Neural crest cell (in vitro differentiated cells): ENCODE measurements around the gene CHMP1B. TPM values are rescaled to one million over a fixed set of nuclear protein-coding genes. Genes with fewer than 3 reads are reported as not detected.
"Not testable (repeated sequence)": the region's sequence is repeated elsewhere in the genome, so short reads cannot be mapped to it uniquely, and the experiment has no call there.

Experiments used
- DNase-seq: peaks from one replicate; pipeline ENCODE4 v3.0.0; 2021; ENCODE audit warnings: low read depth, mixed read lengths, low spot score
- H3K27ac Mint-ChIP-seq: one replicate; pipeline ENCODE4 v1.8.0; 2021; ENCODE audit warnings: mild to moderate bottlenecking, mixed read lengths; ENCODE audit not compliant: unreplicated experiment
- H3K27me3 Mint-ChIP-seq: 2 replicates; pipeline ENCODE4 v1.8.0; 2021; ENCODE audit warnings: low read depth, mild to moderate bottlenecking, mixed read lengths
- H3K36me3 Mint-ChIP-seq: 2 replicates; pipeline ENCODE4 v1.8.0; 2021; ENCODE audit warnings: low read depth, mild to moderate bottlenecking, mixed read lengths
- H3K4me1 Mint-ChIP-seq: 2 replicates; pipeline ENCODE4 v1.8.0; 2021; ENCODE audit warnings: mixed read lengths
- H3K4me3 Mint-ChIP-seq: one replicate; pipeline ENCODE4 v1.8.0; 2021; ENCODE audit warnings: mild to moderate bottlenecking, mixed read lengths
- H3K9me3 Mint-ChIP-seq: 2 replicates; pipeline ENCODE4 v1.8.0; 2021; ENCODE audit warnings: mixed read lengths
- CTCF ChIP-seq: fragments of 200-600 bp; sonication (generic); conservative IDR thresholded peaks from 2 replicates; pipeline ENCODE4 v1.5.0; 2021; ENCODE audit warnings: antibody characterized with exemption, mild to moderate bottlenecking
- total RNA-seq: library from RNA; stranded (reverse); gene quantifications from 2 replicates; pipeline ENCODE4 v1.2.1, GENCODE V29; 2021

The CHMP1B gene
- total RNA-seq, 1 donor from 2014 or later = 23.7 TPM

DNA sequence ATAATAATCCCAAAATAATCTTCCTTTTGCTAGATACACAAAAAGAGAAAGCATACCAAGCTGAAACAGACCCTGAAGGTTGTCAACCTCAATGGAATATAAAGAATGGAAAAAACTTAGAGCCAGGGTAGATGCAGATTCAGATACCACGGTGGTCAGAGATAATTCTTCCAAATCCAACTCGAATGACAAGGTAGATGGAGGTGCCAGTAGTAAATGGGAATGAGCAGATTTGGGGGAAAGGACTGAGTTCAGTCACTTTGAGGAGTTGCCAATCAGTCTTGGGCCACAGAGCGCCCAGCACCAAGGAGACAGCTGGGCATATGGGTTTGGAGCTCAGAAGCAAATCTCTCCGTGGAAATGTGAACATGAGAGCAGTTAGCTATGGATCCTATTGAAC lies 3.4 kb upstream of the CHMP1B start:
- Mint-ChIP-seq H3K4me3 (peak overlapping the region; percentile 47), H3K36me3 (no peaks in the 10 kb centered on the region), H3K9me3 (no peaks in the 10 kb centered on the region), H3K27me3 (no peaks in the 10 kb centered on the region), H3K27ac (no peak overlapping the region), H3K4me1 (peaks cover 27% of the 10 kb centered on the region)
- TF ChIP-seq CTCF = no peak
- no peak for DNase-seq

- Mint-ChIP-seq H3K4me3 (peak overlapping the region; percentile 74), H3K4me1 (peaks cover 30% of the 10 kb centered on the region), H3K27me3 (no peaks in the 10 kb centered on the region), H3K36me3 (no peaks in the 10 kb centered on the region), H3K27ac (no peak overlapping the region), H3K9me3 (no peaks in the 10 kb centered on the region)
- DNase-seq = no peak
- no peak for TF ChIP-seq CTCF
Measured at GRCh38 chr18:11849279-11849678, 1.9 kb upstream of the CHMP1B start.

GRCh38 chr18:11849841-11850634 lies 1.2 kb upstream of the CHMP1B start:
- Mint-ChIP-seq H3K27me3 (no peaks in the 10 kb centered on the region), H3K4me1 (peaks cover 30% of the 10 kb centered on the region), H3K27ac (peak overlapping the region; percentile 70), H3K36me3 (no peaks in the 10 kb centered on the region), H3K4me3 (peak overlapping the region; percentile 99), H3K9me3 (no peaks in the 10 kb centered on the region)
- no peak for DNase-seq
- TF ChIP-seq CTCF = no peak

DNA sequence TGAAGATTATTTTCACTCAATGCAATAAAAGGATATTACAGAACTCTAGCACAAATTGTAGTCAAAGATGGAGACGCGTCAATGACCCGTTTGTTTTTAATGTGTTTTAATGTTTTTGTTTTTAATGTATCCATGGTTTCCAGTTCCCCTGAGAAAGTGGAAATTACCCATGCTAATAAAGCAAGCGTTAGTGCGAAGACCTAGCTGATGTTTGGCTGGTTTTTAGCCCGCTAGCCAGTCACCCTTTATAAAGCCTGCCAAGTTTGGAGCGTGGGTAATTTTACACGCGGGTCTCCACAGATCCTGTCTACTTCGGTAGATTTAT lies 430 bp upstream of the CHMP1B start:
- H3K4me3 Mint-ChIP-seq = peak overlapping the region; percentile 99
- no peaks in the 10 kb centered on the region for H3K9me3 Mint-ChIP-seq
- no peaks in the 10 kb centered on the region for H3K36me3 Mint-ChIP-seq
- no peak for TF ChIP-seq CTCF
- H3K27me3 Mint-ChIP-seq = no peaks in the 10 kb centered on the region
- peaks cover 30% of the 10 kb centered on the region for H3K4me1 Mint-ChIP-seq
- DNase-seq = no peak
- peak overlapping the region; percentile 100 for H3K27ac Mint-ChIP-seq

DNA sequence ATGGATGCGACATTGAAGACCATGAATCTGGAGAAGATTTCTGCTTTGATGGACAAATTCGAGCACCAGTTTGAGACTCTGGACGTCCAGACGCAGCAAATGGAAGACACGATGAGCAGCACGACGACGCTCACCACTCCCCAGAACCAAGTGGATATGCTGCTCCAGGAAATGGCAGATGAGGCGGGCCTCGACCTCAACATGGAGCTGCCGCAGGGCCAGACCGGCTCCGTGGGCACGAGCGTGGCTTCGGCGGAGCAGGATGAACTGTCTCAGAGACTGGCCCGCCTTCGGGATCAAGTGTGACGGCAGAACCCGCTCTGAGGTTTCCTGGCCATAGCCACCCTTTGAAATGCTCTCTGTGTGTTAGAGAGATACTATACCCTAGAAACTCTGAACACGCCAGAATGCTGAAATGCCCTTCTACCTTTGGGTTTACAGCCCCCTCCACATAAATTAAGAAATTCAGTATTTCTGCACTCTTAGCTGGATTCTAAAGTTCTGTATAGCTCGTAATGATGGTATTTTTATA lies 659 bp downstream of the CHMP1B start:
- peak overlapping the region; percentile 100 for H3K27ac Mint-ChIP-seq
- H3K4me1 Mint-ChIP-seq = peaks cover 30% of the 10 kb centered on the region
- peak overlapping the region; percentile 99 for H3K4me3 Mint-ChIP-seq
- TF ChIP-seq CTCF = no peak
- no peaks in the 10 kb centered on the region for H3K36me3 Mint-ChIP-seq
- H3K27me3 Mint-ChIP-seq = no peaks in the 10 kb centered on the region
- no peaks in the 10 kb centered on the region for H3K9me3 Mint-ChIP-seq
- peak; percentile 8 for DNase-seq

GRCh38 chr18:11854554-11854953 lies 3.3 kb downstream of the CHMP1B start:
- H3K4me3 Mint-ChIP-seq, H3K9me3 Mint-ChIP-seq, DNase-seq, H3K36me3 Mint-ChIP-seq, H3K27me3 Mint-ChIP-seq, H3K27ac Mint-ChIP-seq: not testable (repeated sequence)
- peaks cover 36% of the 10 kb centered on the region for H3K4me1 Mint-ChIP-seq
